22Rv1 (cell line): Measurements from ENCODE around the gene PPP1R14C.

Experiments
- CTCF ChIP-seq: fragments of 450-650 bp; IDR thresholded peaks from 2 replicates; pipeline ENCODE4 v1.5.1; 2017; ENCODE audit warnings: mild to moderate bottlenecking
- ZFX ChIP-seq: fragments of 450-650 bp; IDR thresholded peaks from 2 replicates; pipeline ENCODE4 v1.6.1; 2017; ENCODE audit warnings: antibody characterized with exemption, borderline replicate concordance

- no peak for TF ChIP-seq CTCF
- TF ChIP-seq ZFX = no peak
Measured at GRCh38 chr6:150212778-150213177, 69.9 kb downstream of the PPP1R14C start.
